Stimulated activated CD8-positive, alpha-beta memory T cell treated with anti-CD3 and anti-CD28 coated beads, Interleukin-7, amount 100 ng/mL, for 1 hour (primary cell): ENCODE data around the gene OLFM4.

ENCODE experiments used
- DNase-seq, 2 donors: peaks; one replicate each; pipeline ENCODE4 v3.0.0-alpha.2; 2020; ENCODE audit warnings: low read depth in 2 of 2

OLFM4 gene

DNA sequence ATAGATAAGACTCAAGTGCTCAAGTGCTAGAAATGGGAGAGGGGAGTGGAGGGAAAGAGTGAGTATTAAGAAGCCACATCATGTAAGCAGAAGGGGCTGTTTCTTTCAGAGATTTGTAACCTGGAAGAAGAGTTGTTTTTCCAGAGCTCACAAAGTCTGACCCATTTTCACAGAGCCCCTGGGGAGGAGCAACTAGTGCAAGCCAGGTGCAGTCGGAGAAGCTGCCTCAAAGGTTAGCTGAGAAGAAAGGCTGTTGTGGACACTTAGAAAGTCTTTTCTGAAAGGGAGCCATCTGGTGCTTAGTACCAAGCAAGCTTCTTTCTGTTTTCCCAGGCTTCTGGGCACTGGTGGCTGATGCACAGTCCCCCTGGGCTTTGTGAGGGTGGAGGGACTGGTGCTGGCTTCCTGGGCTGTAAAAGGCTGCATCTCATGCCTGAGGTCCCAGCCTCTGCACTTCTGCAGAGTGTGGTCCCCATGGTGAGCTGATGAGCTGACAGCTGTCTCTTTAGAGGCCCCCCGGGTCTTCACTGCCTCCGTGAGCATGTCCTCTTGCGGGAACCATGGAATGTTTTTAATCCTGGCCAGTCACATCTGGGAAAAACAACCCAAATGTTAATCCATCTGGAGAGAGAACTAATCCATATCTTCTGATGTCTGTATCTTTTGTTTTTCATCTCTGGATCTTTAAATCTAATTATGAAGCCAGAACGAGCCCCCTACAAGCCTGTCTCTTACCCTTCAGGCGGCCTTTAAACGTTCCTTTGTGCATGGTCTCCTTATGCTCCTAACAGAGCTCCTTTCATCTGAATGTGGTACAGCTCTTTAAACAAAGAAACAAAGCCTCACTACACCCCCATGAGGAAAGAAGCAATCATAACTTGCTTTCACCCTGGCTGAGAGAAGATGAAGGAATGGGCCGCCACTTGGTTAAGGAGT lies 40.2 kb downstream of the OLFM4 start:
- no peak for DNase-seq

DNA sequence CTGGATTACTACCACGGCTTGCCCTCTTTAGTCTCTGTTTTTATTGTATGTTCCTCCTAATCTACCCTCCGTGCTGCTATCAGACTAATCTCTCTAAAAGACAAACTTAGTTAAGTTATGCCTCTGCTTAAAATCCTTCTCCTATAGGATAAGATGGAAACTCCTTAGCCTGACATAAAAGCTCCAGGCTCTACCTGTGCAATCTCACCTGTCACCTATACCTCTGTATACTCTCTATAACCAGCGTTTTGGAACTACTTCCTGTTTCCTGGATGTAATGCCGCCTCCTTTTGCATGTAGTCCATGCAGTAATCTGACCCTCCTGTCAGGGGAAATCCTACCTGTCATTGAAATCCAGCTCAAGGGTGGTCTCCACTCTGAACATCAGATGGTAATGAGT lies 41.2 kb downstream of the OLFM4 start:
- DNase-seq = no peak

DNA sequence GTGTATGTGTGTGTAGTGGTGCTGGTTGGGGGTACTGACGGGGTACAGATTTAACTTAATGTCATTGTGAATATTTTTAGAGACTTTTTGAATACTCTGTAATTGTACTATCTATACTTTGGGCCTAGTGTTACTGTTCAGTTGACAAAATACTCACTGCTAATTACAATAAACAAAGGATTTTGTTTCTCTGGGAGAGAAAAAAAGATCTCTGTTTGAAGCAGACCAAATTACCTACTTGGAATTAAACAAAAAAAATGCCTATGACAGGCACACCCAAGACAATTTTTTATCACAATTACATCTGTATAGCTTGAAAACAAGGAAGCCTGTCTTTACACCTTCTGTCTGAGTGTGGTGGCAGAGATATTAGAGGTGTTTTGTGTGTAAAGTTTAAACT lies 45.1 kb downstream of the OLFM4 start:
- DNase-seq = no peak

DNA sequence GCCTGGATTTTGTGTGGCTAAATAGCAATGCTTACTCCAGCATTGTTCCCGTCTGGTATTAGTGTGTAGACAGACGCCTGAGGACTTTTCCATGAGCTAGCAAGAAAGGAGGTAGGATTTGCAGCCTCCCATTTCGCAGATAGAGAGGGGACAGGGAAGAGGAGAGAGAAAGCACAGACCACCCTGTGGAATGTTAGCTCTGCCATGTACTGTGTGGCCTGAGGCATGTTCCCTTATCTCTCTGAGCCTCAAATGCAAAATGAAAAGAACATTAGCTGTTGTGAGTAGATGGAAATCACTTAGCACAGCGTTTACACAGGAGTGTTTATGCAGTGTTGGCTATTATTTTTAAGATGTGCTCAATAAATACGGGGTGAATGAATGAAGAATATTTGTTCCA lies 45.5 kb downstream of the OLFM4 start:
- no peak for DNase-seq

DNA sequence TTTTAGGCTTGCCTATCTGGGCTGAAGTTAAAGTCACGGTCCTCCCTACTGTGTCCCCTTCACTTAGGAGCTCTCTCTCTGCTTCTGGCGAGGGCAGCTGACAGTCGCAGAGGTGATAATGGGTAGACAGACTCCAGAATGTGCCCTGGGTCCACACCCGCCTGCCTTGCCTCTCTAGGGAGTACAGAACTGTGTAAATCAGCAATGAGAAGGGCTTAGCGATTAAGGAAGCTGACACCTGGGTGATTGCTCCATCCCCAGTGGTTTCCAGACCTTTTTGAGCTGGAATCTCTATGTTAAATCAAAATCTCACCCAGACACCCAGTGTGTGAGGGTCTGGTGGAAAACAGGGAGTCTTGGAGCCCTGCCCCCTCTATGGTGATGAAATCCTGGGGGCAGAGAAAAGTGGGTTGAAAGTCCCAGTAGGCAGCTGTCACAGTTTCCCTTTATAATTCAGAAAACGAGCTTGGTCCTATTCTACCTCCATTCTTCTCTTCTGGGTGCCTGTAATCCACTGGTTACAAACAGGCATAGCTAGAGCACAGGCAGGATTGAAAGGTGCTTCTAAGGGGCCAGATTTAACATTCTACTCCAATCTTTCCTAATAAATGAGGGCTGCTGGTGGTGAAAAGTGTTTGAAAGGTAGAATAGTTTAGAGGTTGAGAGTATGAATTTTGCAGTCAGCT lies 46.9 kb downstream of the OLFM4 start:
- DNase-seq = no peak

DNA sequence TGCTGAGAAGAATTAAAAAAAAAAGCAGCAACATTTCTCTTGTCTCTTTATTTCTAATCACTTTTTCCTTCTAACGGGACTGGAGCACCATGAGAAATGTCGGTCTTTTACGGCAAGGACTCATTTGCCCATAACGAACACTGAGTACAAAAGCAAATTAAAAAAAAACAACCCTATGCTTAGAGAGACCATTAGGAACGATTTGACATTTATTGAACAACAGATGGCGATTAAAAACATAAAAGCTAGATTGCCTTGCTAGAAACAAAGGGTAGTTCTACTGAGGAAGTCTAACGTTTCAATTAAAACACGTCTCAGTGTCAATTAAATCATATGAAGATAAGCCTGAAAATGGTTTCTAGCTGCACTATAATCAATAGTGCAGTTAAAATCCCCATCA lies 51.1 kb downstream of the OLFM4 start:
- DNase-seq = no peak

DNA sequence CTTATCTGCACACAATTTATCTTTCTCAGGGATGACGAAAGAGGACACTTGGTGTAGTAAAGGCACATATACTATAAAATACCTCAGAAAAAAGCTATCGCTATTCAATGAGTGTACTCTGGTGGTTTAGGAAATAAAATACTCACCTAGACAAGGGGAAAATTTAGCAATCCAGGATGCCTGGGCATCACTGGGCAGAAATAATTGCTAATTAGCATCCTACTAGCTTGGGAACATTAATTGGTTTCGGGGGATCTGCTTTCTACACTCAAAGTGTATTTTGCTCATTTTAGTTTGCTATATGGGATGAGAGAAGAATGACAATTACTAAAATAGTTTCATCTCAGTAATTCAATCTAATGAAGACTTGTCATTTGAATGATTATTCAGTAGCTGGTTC lies 60.3 kb downstream of the OLFM4 start:
- no peak for DNase-seq

DNA sequence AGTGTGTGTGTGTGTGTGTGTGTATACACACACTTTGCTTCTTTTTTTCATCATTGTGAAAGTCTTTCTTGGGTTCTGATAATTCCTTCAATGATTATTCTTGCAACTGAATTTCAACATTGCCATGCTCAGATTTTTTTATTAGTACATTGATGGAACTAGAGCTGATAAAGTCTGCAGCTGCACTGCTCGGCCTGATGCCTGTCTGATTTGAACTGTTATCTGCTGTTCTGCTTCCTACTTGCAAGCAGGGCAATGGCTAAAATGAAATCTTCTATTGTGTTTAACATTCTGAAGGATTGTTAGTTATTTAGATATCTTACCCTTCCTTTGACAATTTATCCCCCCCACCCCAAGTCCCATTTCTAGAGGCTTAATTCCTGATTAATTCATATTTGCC lies 61.3 kb downstream of the OLFM4 start:
- DNase-seq = no peak

DNA sequence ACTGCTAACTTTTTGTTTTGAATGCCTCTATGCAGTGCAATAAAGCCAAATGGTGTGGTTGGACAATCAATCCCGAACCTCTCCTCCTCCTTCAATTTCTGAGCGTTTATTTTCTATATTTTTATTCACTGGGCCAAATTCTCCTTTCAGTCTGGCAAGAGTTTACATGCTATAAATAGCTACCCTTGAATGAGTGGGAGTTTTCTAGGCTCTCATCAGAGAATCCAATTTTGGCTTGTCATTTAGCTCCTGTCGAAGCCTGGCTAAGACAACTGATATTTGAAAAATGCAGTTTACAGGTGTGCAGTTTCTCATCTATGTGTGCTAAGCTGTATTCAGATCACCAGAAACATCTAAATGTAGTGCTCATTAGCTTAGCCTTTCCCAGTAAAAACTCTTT lies 61.8 kb downstream of the OLFM4 start:
- DNase-seq = no peak

DNA sequence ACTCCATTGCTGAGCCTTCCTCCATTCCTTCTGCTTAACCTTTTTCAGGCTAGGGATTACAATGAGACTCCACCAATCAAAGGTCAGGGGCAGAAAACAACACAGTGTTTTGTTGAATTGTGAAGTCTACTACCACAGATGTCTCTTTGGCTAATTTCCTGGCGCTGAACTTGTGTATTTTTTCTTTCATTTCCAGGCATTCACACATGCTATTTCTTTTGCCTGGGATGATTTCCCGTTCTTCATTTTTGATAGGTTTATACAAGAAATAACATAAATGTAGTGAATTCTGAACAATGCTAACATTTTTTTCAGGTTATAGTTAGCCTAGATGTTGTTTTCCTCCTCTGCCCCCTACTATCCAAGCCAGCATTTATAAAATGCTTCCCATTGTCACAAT lies 64.3 kb downstream of the OLFM4 start:
- no peak for DNase-seq

DNA sequence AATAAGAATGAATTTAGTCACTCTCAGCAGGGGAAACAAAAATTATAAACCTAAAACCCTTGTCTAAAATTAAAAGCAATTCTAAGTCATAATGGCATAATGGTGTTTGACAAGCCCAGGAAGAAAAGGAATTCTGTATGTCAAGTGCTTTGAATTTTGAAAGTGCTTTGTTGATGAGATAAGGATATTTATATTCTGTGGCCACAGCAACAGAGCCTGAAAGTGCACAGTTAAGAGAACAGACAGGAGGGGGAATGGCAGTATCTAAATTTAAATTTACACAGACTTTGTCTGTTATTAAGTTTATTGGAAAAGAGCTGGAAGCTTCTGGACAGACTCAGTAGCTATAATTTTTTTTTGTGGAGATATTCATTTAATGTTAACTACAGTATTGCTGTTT lies 69.8 kb downstream of the OLFM4 start:
- DNase-seq = no peak

DNA sequence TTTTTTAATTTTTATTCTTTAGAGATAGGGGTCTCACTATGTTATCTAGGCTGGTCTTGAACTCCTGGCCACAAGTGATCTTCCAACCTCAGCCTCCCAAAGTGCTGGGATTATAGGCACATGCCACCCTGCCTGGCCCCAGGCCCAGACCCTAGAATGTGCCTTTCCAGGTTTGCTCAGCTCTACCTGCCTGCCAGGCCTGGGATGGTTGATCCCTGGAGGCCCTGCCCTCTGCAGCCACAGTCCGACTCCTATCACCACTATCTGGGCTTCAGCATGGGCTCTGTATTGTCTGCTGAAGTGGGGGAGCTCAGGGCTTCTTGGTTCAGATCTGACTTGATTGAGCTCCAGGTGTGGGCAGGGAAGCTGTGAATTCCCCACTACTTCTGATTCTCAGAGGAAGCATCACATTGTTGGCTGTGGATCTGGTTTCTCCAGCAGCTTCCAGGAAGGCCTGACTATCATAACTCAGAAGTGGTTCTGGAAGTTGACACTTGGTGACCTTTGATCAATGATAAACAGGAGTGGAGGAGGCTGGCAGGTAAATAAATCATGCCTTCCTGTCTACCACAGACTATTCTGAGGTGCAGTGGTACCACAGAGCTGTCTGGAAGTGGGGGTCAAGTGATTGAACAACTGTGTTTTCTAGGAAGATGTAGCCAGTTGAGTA lies 71.9 kb downstream of the OLFM4 start:
- DNase-seq = no peak
